CD4-positive, alpha-beta T cell treated with Interleukin-4 for 4 hours (primary cell): ENCODE results near the gene ZC3H8.
"Not testable (repeated sequence)": the region's sequence is repeated elsewhere in the genome, so short reads cannot be mapped to it uniquely, and the experiment has no call there.

Experiments used
- DNase-seq: peaks from one replicate; pipeline ENCODE4 v3.0.0-alpha.2; 2020

Gene ZC3H8

GRCh38 chr2:112259509-112260294 is 4.9 kb upstream of the ZC3H8 start:
- peak; percentile 83 for DNase-seq

- DNase-seq: no peak
Observed at GRCh38 chr2:112257575-112257974, 2.7 kb upstream of the ZC3H8 start.

GRCh38 chr2:112256654-112257053 is 1.8 kb upstream of the ZC3H8 start:
- DNase-seq: no peak

GRCh38 chr2:112255875-112256274 is 1.0 kb upstream of the ZC3H8 start:
- no peak for DNase-seq

- no peak for DNase-seq
Observed at GRCh38 chr2:112253261-112253815, 1.5 kb downstream of the ZC3H8 start.

GRCh38 chr2:112251271-112251670 is 3.6 kb downstream of the ZC3H8 start:
- DNase-seq: no peak

- DNase-seq: no peak
Observed at GRCh38 chr2:112244854-112245253, 10.0 kb downstream of the ZC3H8 start.

- DNase-seq: no peak
Observed at GRCh38 chr2:112243233-112243632, 11.6 kb downstream of the ZC3H8 start.

GRCh38 chr2:112242384-112242783 is 12.5 kb downstream of the ZC3H8 start:
- peak; percentile 22 for DNase-seq

- DNase-seq: no peak
Observed at GRCh38 chr2:112239862-112240261, 15.0 kb downstream of the ZC3H8 start.

- DNase-seq: no peak
Observed at GRCh38 chr2:112230371-112230770, 24.5 kb downstream of the ZC3H8 start.

GRCh38 chr2:112229348-112229747 is 25.5 kb downstream of the ZC3H8 start:
- no peak for DNase-seq

GRCh38 chr2:112220831-112221230 is 34.0 kb downstream of the ZC3H8 start:
- no peak for DNase-seq

- DNase-seq: no peak
Observed at GRCh38 chr2:112220186-112220585, 34.7 kb downstream of the ZC3H8 start.

- DNase-seq: no peak
Observed at GRCh38 chr2:112217854-112218253, 37.0 kb downstream of the ZC3H8 start.

GRCh38 chr2:112216167-112216566 is 38.7 kb downstream of the ZC3H8 start:
- no peak for DNase-seq

GRCh38 chr2:112207905-112208304 is 46.9 kb downstream of the ZC3H8 start:
- DNase-seq: not testable (repeated sequence)

- DNase-seq: no peak
Observed at GRCh38 chr2:112204411-112204810, 50.4 kb downstream of the ZC3H8 start.

- no peak for DNase-seq
Observed at GRCh38 chr2:112201696-112202430, 53.0 kb downstream of the ZC3H8 start.

- no peak for DNase-seq
Observed at GRCh38 chr2:112199188-112199587, 55.7 kb downstream of the ZC3H8 start.

- no peak for DNase-seq
Observed at GRCh38 chr2:112198780-112199179, 56.1 kb downstream of the ZC3H8 start.

GRCh38 chr2:112197868-112198267 is 57.0 kb downstream of the ZC3H8 start:
- DNase-seq: no peak

GRCh38 chr2:112195950-112196349 is 58.9 kb downstream of the ZC3H8 start:
- no peak for DNase-seq

- DNase-seq: no peak
Observed at GRCh38 chr2:112195167-112195766, 59.6 kb downstream of the ZC3H8 start.
